Measurements from ENCODE around the gene MAPK9. TPM values are rescaled to one million over a fixed set of nuclear protein-coding genes. Genes with fewer than 3 reads are reported as not detected.
A peak's percentile ranks its signal among the peaks of the same experiment; 100 is the strongest.

The MAPK9 gene
- total and polyA plus RNA-seq, 9 of the 15 experiments (the other 6 are each of a cell fraction or from before 2014, with no cell fraction given), result 4.8 to 58.0 (median 29.9) TPM

DNA sequence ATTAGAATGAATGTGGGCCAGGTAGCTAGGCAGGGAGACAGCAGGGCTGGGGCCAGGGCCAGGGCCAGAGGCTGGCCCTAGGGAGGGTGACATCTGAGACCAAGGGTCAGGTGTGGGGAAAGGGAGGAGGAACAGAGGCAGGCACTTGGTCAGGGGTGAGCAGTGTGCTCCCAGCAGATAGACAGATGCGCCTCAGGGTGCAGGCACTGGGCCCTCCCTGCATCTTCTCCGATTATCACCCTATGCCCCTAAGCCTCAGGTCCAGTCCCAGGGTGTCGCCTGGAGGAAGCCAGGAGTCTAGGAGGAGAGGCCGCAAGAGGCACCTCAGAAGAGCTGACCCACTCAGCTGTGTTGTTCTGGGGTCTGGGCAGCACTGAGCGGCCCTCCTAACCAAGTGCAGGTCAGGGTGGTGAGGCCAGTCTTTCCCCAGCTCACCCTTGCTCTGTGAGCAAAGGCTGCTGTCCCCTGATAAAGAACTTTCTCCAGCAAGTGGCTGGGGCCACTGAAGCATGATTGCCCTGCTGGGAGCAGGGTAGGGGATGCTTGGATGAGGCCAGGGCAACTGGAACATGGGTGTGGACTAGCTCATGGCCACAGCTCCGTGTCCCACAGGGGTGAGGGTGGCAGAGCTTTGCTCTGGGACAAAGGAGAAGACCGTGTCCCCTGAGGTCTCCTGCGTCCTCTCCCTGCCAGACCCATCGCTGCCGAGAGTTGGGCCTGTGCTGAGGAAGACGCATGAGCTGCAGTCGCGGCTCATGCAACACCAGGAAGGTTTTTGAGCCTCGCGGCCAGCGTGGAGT lies 80.7 kb downstream of the MAPK9 start (continued):
- TF ChIP-seq, protein P1, sequence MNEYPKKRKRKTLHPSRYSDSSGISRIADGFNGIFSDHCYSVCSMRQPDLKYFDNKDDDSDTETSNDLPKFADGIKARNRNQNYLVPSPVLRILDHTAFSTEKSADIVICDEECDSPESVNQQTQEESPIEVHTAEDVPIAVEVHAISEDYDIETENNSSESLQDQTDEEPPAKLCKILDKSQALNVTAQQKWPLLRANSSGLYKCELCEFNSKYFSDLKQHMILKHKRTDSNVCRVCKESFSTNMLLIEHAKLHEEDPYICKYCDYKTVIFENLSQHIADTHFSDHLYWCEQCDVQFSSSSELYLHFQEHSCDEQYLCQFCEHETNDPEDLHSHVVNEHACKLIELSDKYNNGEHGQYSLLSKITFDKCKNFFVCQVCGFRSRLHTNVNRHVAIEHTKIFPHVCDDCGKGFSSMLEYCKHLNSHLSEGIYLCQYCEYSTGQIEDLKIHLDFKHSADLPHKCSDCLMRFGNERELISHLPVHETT (CRISPR knock-in tag; conservative IDR thresholded peaks at IDR 0.05 in 1 of 2, IDR thresholded peaks at IDR 0.05 in 1 of 2), result no peak
- TF ChIP-seq, protein P2, sequence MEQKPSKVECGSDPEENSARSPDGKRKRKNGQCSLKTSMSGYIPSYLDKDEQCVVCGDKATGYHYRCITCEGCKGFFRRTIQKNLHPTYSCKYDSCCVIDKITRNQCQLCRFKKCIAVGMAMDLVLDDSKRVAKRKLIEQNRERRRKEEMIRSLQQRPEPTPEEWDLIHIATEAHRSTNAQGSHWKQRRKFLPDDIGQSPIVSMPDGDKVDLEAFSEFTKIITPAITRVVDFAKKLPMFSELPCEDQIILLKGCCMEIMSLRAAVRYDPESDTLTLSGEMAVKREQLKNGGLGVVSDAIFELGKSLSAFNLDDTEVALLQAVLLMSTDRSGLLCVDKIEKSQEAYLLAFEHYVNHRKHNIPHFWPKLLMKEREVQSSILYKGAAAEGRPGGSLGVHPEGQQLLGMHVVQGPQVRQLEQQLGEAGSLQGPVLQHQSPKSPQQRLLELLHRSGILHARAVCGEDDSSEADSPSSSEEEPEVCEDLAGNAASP (IDR thresholded peaks at IDR 0.05), result no peak
- TF ChIP-seq, protein P3, sequence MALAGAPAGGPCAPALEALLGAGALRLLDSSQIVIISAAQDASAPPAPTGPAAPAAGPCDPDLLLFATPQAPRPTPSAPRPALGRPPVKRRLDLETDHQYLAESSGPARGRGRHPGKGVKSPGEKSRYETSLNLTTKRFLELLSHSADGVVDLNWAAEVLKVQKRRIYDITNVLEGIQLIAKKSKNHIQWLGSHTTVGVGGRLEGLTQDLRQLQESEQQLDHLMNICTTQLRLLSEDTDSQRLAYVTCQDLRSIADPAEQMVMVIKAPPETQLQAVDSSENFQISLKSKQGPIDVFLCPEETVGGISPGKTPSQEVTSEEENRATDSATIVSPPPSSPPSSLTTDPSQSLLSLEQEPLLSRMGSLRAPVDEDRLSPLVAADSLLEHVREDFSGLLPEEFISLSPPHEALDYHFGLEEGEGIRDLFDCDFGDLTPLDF (CRISPR knock-in tag; IDR thresholded peaks at IDR 0.05), result no peak
- TF ChIP-seq RBM25 (IDR thresholded peaks at IDR 0.05; ENCODE audit: low read depth, low read length, severe bottlenecking) (no peak), CC2D1A (IDR thresholded peaks at IDR 0.05) (peak; percentile 27; the same call in 1 of the 2 replicates), ZNF583 (CRISPR knock-in tag; IDR thresholded peaks at IDR 0.05) (no peak), ZNF143 (CRISPR knock-in tag; IDR thresholded peaks at IDR 0.05) (no peak), TAL1 (IDR thresholded peaks at IDR 0.05) (peak; percentile 69; the same call in 1 of the 2 replicates), NCOA4 (IDR thresholded peaks at IDR 0.05; ENCODE audit: partially characterized antibody) (no peak), SMAD3 (CRISPR knock-in tag; conservative IDR thresholded peaks at IDR 0.05) (no peak), RHOXF2B (CRISPR knock-in tag; conservative IDR thresholded peaks at IDR 0.05) (no peak), NRF1 (conservative IDR thresholded peaks at IDR 0.05 in 1 of 2, IDR thresholded peaks at IDR 0.05 in 1 of 2) (no peak), CBFA2T2 (conservative IDR thresholded peaks at IDR 0.05) (peak; percentile 81), BMI1 (IDR thresholded peaks at IDR 0.05; ENCODE audit: low read length) (no peak)
- TF ChIP-seq, protein P4, sequence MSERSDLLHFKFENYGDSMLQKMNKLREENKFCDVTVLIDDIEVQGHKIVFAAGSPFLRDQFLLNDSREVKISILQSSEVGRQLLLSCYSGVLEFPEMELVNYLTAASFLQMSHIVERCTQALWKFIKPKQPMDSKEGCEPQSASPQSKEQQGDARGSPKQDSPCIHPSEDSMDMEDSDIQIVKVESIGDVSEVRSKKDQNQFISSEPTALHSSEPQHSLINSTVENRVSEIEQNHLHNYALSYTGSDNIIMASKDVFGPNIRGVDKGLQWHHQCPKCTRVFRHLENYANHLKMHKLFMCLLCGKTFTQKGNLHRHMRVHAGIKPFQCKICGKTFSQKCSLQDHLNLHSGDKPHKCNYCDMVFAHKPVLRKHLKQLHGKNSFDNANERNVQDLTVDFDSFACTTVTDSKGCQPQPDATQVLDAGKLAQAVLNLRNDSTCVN (CRISPR knock-in tag; IDR thresholded peaks at IDR 0.05), result no peak
- TF ChIP-seq, protein P5, sequence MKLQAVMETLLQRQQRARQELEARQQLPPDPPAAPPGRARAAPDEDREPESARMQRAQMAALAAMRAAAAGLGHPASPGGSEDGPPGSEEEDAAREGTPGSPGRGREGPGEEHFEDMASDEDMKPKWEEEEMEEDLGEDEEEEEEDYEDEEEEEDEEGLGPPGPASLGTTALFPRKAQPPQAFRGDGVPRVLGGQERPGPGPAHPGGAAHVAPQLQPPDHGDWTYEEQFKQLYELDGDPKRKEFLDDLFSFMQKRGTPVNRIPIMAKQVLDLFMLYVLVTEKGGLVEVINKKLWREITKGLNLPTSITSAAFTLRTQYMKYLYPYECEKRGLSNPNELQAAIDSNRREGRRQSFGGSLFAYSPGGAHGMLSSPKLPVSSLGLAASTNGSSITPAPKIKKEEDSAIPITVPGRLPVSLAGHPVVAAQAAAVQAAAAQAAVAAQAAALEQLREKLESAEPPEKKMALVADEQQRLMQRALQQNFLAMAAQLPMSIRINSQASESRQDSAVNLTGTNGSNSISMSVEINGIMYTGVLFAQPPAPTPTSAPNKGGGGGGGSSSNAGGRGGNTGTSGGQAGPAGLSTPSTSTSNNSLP (IDR thresholded peaks at IDR 0.05; ENCODE audit: borderline replicate concordance, low read depth, low read length), result no peak
- TF ChIP-seq, protein P6, sequence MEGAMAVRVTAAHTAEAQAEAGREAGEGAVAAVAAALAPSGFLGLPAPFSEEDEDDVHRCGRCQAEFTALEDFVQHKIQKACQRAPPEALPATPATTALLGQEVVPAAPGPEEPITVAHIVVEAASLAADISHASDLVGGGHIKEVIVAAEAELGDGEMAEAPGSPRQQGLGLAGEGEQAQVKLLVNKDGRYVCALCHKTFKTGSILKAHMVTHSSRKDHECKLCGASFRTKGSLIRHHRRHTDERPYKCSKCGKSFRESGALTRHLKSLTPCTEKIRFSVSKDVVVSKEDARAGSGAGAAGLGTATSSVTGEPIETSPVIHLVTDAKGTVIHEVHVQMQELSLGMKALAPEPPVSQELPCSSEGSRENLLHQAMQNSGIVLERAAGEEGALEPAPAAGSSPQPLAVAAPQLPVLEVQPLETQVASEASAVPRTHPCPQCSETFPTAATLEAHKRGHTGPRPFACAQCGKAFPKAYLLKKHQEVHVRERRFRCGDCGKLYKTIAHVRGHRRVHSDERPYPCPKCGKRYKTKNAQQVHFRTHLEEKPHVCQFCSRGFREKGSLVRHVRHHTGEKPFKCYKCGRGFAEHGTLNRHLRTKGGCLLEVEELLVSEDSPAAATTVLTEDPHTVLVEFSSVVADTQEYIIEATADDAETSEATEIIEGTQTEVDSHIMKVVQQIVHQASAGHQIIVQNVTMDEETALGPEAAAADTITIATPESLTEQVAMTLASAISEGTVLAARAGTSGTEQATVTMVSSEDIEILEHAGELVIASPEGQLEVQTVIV (CRISPR knock-in tag; IDR thresholded peaks at IDR 0.05; ENCODE audit: borderline replicate concordance), result no peak

Data from K562 (cell line).